NCI-H1092 treated with DMSO at 0.1 percent for 48 hours (cell line): ENCODE results near the gene SP4.

Experiments used
- DNase-seq: peaks from one replicate; lab custom pipeline; 2025; lab: John Stamatoyannopoulos, UW

Gene SP4

GRCh38 chr7:21427871-21428658 is at the start of gene SP4:
TSS of gene SP4 (plus strand) at chr7:21428083. CDS start at chr7:21428252, 169 bp downstream.
- peak; percentile 95 for DNase-seq

- DNase-seq, result no peak
Observed at GRCh38 chr7:21383227-21384220, 44.4 kb upstream of the SP4 start.

GRCh38 chr7:21393937-21394336 is 33.9 kb upstream of the SP4 start:
- DNase-seq, result no peak

DNA sequence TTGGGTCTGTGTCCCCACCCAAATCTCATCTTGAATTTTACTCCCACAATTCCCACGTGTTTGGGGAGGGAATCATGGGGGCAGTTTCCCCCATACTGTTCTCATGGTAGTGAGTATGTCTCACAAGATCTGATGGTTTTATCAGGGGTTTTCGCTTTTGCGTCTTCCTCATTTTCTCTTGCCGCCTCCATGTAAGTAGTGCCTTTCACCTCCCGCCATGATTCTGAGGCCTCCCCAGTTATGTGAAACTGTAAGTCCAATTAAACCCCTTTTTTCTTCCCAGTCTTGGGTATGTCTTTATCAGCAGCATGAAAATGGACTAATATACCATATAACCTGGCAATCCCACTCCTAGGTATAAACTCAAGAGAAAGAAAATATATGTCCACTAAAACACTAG is 25.9 kb upstream of the SP4 start:
- no peak for DNase-seq

DNA sequence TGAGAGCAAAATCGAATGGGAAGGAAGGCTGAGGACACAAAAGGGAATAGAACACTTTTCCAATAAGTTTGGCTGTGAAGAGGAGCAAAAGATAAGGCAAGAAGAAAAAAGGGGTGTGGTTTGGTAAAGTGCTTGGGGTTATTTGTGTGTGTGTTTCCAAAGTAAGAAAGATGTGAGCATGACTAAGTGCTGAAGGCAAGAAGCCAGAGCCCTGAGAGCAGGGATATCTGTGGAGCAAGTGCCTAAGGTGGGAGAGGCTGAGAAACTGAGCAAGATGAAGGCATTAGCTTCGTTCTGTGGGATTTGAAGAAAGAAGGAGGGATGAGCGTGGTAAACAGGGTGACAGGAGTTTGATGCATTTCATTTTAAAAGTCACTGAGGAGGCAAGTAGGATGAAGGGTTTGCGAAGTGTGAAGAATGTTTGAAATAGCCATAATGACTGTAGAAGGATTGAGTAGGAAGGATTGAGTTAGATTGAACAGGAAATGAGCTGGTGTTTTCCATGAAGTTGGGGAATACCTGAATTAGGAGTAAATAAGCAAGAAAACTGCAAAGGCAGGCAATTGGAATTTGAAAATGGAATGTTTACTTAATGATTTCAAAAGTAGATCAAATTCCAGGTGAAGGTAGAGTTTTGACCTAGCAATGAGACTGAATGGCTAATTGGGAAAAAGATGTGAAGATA is 19.9 kb upstream of the SP4 start:
- no peak for DNase-seq

GRCh38 chr7:21408481-21408820 is 19.4 kb upstream of the SP4 start:
- no peak for DNase-seq

DNA sequence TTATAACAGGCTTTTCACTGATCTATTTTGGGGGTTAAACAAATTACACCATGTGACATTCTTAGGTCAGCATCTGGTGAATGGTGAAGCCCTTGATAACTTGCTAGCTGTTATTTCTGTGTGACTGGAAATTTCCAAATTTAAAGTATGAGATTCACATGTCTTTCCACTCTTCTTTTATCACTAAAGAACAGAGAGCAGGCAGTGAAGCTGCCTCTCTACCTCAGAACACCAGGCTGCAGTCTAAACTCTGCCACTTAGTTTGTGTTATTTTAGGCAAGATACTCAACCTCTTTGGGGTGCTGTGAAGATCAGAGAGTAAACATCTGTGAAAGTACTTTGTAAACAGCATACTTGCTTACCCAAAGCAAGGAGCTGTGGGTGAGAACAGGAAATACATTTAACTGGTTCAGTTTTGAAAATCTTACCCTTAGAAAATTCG is 15.5 kb upstream of the SP4 start:
- no peak for DNase-seq

- DNase-seq, result no peak
Observed at GRCh38 chr7:21412957-21413356, 14.9 kb upstream of the SP4 start.

DNA sequence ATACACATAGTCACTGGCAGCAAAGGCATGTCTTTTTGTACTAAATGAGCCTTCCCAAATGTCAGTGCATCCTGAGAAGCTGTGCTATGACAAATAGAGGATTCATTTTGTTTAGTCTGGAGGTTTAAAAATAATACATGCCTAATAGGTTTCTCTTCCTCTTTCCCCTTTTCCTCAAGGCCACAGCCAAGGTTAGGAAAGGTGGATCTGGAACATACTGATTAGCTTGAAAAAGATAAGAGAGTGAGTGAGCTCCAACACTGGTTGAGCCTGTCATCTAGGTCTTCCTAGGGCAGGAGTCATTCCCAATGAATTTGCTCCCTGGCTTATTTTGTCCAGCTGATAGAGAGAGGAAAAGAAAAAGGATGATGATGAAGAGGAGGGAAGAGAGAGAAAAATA is 14.4 kb upstream of the SP4 start:
- no peak for DNase-seq

GRCh38 chr7:21414795-21415393 is 13.0 kb upstream of the SP4 start:
- DNase-seq, result no peak

DNA sequence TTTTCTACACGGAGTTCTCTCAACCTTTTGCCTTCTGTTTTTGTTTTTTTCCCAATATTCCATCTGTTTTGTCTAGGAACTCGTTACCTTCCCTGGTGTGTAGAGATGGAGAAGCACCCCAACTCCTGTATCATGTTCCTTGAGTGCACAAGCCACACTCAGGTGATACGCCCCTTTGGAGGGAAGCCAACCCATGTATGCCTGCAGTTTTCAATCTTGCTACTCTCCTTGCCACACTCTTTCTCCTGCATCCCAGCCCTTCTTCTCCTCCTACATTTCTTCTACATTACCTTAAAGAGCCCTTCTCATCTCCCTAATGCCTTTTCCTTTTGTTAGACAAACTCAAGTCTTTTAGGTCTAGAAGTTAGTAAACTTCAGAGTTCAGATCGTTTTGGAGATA is 10.2 kb upstream of the SP4 start:
- DNase-seq, result no peak

DNA sequence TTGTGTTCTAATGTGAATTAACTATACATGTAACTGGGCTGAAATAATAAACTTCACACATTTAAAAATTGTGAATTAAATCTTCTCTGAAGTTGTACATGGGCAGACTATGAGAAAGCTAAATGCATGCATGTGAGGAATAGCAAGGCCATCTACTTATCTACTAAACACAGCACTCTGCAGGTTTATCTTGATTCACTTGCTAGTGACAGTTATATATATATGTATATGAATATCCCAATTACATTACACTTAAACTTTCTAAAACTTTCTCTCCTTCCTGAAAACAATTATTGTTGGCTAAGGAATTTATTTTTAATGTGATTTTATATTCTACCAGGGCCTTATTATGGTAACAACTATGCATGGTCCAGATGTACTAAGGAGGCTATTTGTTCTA is 5.1 kb upstream of the SP4 start:
- DNase-seq, result no peak

DNA sequence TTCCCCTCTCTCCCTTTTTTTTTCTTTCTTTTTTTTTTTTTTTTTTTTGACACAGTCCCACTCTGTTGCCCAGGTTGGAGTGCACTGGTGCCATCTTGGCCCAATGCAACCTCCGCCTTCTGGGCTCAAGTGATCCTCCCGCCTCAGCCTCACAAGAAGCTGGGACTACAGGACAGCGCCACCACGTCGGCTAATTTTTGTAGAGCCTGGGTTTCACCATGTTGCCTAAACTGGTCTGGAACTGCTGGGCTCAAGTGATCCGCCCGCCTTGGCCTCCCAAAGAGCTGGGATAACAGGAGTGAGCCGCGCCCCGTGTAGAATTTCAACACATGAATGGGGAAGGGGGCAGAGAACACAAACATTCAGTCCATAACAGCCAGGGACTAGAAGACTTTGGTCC is 2.6 kb upstream of the SP4 start:
- DNase-seq, result no peak

GRCh38 chr7:21426286-21427181 is 1.3 kb upstream of the SP4 start:
- DNase-seq, result no peak

DNA sequence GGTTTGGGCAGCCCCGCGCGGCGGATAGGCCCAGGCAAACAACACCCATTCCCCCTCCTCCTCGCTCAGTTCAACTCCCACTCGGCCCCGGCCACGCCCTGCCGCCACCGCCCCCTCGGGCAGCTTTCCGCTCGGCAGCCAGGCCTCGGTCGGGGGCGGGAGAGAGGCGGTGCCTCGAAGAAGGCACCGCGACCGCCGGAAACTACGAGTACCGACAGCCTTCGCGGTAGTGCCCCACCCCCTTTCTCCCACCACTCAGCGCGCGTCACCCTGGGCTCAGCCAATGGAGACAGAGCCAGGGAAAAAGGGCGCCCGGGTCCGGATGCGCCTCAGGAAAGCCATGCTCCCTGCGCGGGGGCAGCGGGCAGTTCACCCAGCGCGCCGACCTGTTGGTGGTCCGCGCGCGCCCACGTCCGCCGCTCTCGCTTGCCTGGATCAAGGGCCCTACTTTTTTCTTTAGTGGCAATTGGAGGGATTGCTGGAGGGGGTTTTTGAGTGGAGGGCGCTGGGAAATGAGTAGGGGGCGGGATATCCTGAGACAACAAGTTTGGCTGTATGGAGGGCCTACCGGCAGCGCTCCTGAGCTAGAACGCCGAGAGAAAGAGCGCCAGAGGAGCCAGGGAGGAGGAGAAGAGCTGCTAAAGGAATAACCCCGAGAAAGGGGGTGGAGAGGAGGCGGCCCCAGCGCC is 557 bp upstream of the SP4 start:
- DNase-seq, result peak; percentile 100

GRCh38 chr7:21428659-21428941 is 717 bp downstream of the SP4 start:
- no peak for DNase-seq

GRCh38 chr7:21429021-21429420 is 1.1 kb downstream of the SP4 start:
- DNase-seq, result no peak

GRCh38 chr7:21429786-21430574 is 2.1 kb downstream of the SP4 start:
- no peak for DNase-seq

GRCh38 chr7:21430575-21430954 is 2.7 kb downstream of the SP4 start:
- peak; percentile 8 for DNase-seq
